PC-9 (cell line): ENCODE results near the gene PPM1B. TPM values are rescaled to one million over a fixed set of nuclear protein-coding genes. Genes with fewer than 3 reads are reported as not detected.

Experiments
- BruUV-seq: library from RNA; stranded (reverse); fragments of 400-500 nt; replicated peaks from 2 replicates; lab custom pipeline; 2021; lab: Mats Ljungman, UMichigan
- CTCF ChIA-PET: fragments of 300-600 bp; sonication (Branson Sonifier 250); formaldehyde crosslinking; loops from one replicate; lab custom pipeline; 2022; ENCODE audit warnings: antibody characterized with exemption; lab: Charles Lee
- POLR2A ChIA-PET: fragments of 300-600 bp; sonication (Branson Sonifier 250); formaldehyde crosslinking; loops from one replicate; lab custom pipeline; 2022; ENCODE audit warnings: antibody characterized with exemption; ENCODE audit not compliant: unreplicated experiment; lab: Charles Lee
- DNase-seq, 2 experiments: peaks; one replicate each; pipeline versions ENCODE4 v3.0.0 to v3.0.0-alpha.2; 2015 to 2022; ENCODE audit warnings: mixed read lengths in 1 of 2
- H2AFZ ChIP-seq: fragments of 200-600 bp; sonication (generic); 2 replicates; pipeline ENCODE4 v1.8.1; 2017; ENCODE audit warnings: antibody characterized with exemption
- H3F3A ChIP-seq: fragments of 200-600 bp; sonication (generic); 2 replicates; pipeline ENCODE4 v1.8.1; 2017; ENCODE audit warnings: antibody characterized with exemption, mild to moderate bottlenecking, low read depth; ENCODE audit not compliant: insufficient read depth
- H3K27ac ChIP-seq: fragments of 200-600 bp; sonication (generic); 2 replicates; pipeline ENCODE4 v1.6.1; 2016; ENCODE audit warnings: mixed run types
- H3K27me3 ChIP-seq: fragments of 200-600 bp; sonication (generic); 2 replicates; pipeline ENCODE4 v1.6.1; 2016; ENCODE audit warnings: low read depth, mixed run types; ENCODE audit not compliant: insufficient read depth
- H3K36me3 ChIP-seq: fragments of 200-600 bp; sonication (generic); 2 replicates; pipeline ENCODE4 v1.6.1; 2016; ENCODE audit warnings: low read depth, mixed run types
- H3K4me1 ChIP-seq: fragments of 200-600 bp; sonication (generic); replicated peaks from 2 replicates; pipeline ENCODE4 v1.6.1; 2016; ENCODE audit warnings: mixed run types; ENCODE audit not compliant: insufficient read depth
- H3K4me2 ChIP-seq: fragments of 200-600 bp; sonication (generic); 2 replicates; pipeline ENCODE4 v1.6.1; 2017; ENCODE audit warnings: mixed run types
- H3K4me3 ChIP-seq: fragments of 200-600 bp; sonication (generic); 2 replicates; pipeline ENCODE4 v1.6.1; 2016; ENCODE audit warnings: mixed run types
- H3K79me2 ChIP-seq: fragments of 200-600 bp; sonication (generic); 2 replicates; pipeline ENCODE4 v1.6.1; 2017; ENCODE audit warnings: low read depth, mixed run types
- H3K9me2 ChIP-seq: fragments of 200-600 bp; sonication (generic); 2 replicates; pipeline ENCODE4 v1.8.1; 2017; ENCODE audit warnings: mild to moderate bottlenecking; ENCODE audit not compliant: insufficient read depth
- H3K9me3 ChIP-seq: fragments of 200-600 bp; sonication (generic); 2 replicates; pipeline ENCODE4 v1.8.1; 2016; ENCODE audit warnings: low read depth; ENCODE audit not compliant: insufficient read depth
- H4K20me1 ChIP-seq: fragments of 200-600 bp; sonication (generic); 2 replicates; pipeline ENCODE4 v1.8.1; 2017; ENCODE audit not compliant: insufficient read depth
- EZH2 ChIP-seq: fragments of 200-600 bp; sonication (generic); IDR thresholded peaks from 2 replicates; pipeline ENCODE4 v1.8.0; 2017; ENCODE audit warnings: antibody characterized with exemption, low read depth
- intact Hi-C: fragments of 100-400 bp; cut with micrococcal nuclease; formaldehyde crosslinking; loops from one replicate; pipeline ENCODE4 v1.10.0; 2022; ENCODE audit not compliant: unreplicated experiment
- total RNA-seq: library from RNA; stranded (reverse); gene quantifications from 2 replicates; pipeline ENCODE4 v1.2.3, GENCODE V29; 2021
- TF ChIP-seq, protein P1 (sequence below): fragments of 200-600 bp; sonication (generic); conservative IDR thresholded peaks from 2 replicates; pipeline ENCODE4 v1.6.1; 2017; ENCODE audit warnings: mixed run types, antibody characterized with exemption, mild to moderate bottlenecking, moderate library complexity

PPM1B gene
- total RNA-seq, 1 experiment from 2014 or later, result 45.0 TPM

DNA sequence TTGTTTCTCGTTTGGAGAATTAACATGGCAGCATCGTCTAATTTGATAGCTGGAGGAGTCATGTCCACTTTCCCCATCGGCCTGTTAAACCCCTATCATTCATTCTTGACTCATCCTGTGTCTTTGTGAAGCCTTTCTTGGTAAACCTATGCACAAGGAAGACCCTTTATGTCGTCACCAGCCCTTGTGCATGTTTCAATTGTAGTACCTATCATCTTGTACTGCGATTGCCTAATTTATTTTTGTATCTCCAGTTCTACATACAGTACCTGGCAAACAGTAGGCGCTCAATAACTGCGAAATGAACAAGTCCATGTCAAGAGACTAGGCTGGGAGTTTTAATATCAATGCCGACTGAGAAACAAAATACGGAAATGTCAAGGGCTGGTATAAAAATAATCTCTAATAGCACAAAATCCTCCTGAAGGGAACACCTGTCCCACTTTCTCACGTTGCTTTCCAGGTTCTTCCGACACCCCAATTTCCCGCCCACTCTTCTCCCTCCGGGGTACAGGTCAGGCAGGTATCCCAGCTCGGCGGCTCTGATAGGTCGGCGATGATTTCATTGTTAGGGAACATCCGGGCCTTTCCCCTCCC, 1.3 kb upstream of the PPM1B start:
- H4K20me1 ChIP-seq, result peaks cover 26% of the 10 kb centered on the region

DNA sequence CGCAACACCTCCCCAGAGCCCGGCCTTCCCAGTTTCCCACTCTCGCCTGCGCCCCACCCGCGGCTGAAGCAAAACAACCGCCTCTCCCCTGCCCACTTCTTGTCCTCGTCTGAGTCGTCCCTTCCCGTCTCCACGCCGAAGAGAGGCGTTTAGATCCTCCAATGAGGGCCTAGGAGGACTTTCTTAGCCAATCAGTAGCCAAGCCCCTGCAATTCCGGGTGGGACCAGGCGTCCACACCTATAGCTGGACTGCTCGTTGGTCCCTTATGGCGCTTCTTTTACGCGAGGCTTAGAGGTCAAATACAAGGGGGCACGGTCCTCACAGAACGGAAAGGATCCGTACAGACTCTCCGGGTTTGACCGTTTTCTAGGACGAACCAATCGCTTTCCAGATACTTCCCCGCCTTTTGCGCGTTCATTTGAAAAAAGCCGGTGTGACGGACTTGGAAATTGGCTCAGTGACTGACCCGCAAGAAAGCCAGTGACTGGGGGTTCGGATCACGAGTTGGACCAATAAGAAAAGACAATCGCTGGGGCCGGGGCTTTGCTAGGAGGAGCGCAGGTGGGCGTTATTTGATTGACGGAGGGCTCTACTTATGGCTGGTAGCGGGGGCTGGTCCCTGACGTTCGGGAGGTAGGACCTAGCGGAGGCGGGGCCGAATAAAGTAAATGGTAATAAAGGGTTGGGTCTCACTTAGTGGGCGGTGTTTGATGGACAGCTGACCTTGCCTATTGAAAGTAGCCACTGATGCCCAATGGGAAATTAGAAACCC, 581 bp upstream of the PPM1B start:
- peak overlapping the region; percentile 94 for H3K4me2 ChIP-seq
- H3K9me3 ChIP-seq, result no peaks in the 10 kb centered on the region
- TF ChIP-seq, protein P1, sequence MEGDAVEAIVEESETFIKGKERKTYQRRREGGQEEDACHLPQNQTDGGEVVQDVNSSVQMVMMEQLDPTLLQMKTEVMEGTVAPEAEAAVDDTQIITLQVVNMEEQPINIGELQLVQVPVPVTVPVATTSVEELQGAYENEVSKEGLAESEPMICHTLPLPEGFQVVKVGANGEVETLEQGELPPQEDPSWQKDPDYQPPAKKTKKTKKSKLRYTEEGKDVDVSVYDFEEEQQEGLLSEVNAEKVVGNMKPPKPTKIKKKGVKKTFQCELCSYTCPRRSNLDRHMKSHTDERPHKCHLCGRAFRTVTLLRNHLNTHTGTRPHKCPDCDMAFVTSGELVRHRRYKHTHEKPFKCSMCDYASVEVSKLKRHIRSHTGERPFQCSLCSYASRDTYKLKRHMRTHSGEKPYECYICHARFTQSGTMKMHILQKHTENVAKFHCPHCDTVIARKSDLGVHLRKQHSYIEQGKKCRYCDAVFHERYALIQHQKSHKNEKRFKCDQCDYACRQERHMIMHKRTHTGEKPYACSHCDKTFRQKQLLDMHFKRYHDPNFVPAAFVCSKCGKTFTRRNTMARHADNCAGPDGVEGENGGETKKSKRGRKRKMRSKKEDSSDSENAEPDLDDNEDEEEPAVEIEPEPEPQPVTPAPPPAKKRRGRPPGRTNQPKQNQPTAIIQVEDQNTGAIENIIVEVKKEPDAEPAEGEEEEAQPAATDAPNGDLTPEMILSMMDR, result no peak
- TF ChIP-seq EZH2, result no peak
- H2AFZ ChIP-seq, result peak overlapping the region; percentile 80
- H3K27ac ChIP-seq, result peak overlapping the region; percentile 84
- H3K4me1 ChIP-seq, result peaks cover 29% of the 10 kb centered on the region
- DNase-seq, result peak; percentile 99 to 100
- peaks cover 10% of the 10 kb centered on the region; the same call in 1 of the 2 replicates for H3F3A ChIP-seq
- H3K4me3 ChIP-seq, result peak overlapping the region; percentile 57
- CTCF ChIA-PET, result no interaction called here
- H3K36me3 ChIP-seq, result no peaks in the 10 kb centered on the region; the same call in 1 of the 2 replicates
- H3K9me2 ChIP-seq, result no peaks in the 10 kb centered on the region
- peaks cover 43% of the 10 kb centered on the region for H3K79me2 ChIP-seq
- POLR2A ChIA-PET, result interaction anchor here (0.5 to 0.9 kb wide), 16 partner anchors 10 to 1867 kb away, joined by 3 to 30 read pairs (median 6); partner anchors contain the start of gene THADA
- intact Hi-C loops, result loop anchor here (1.0 to 2.0 kb wide), 3 partner anchors 31 to 81 kb away; no protein-coding TSS in a partner anchor
- H3K27me3 ChIP-seq, result no peaks in the 10 kb centered on the region
- BruUV-seq, result TSS peak; percentile 8
- H4K20me1 ChIP-seq, result peaks cover 32% of the 10 kb centered on the region

More for the DNA sequence above, 1.3 kb upstream of the PPM1B start:
- Histone ChIP-seq H2AFZ (peak overlapping the region; percentile 91), H3K36me3 (no peaks in the 10 kb centered on the region; the same call in 1 of the 2 replicates), H3K4me3 (peak overlapping the region; percentile 57), H3K27ac (peak overlapping the region; percentile 84), H3F3A (peaks cover 10% of the 10 kb centered on the region; the same call in 1 of the 2 replicates), H3K4me1 (peaks cover 29% of the 10 kb centered on the region), H3K9me3 (no peaks in the 10 kb centered on the region), H3K4me2 (peak overlapping the region; percentile 94), H3K79me2 (peaks cover 36% of the 10 kb centered on the region), H3K9me2 (no peaks in the 10 kb centered on the region), H3K27me3 (no peaks in the 10 kb centered on the region)
- DNase-seq, result no peak
- CTCF ChIA-PET, result interaction anchor here (0.6 kb wide), 1 partner anchor 751 kb away, joined by 4 read pairs; no protein-coding TSS in a partner anchor
- POLR2A ChIA-PET, result interaction anchor here (0.6 to 0.7 kb wide), 6 partner anchors 48 to 1866 kb away, joined by 3 to 8 read pairs (median 4); partner anchors contain the start of gene THADA
- TF ChIP-seq EZH2, result no peak
- TF ChIP-seq, protein P1, result no peak
- intact Hi-C loops, result loop anchor here (2.0 kb wide), 1 partner anchor 31 kb away; no protein-coding TSS in a partner anchor
- BruUV-seq, result TSS peak; percentile 77
